ENCODE data around the gene PSME1. TPM values are rescaled to one million over a fixed set of nuclear protein-coding genes. Genes with fewer than 3 reads are reported as not detected.

PSME1 gene
- total and polyA plus RNA-seq, 10 of the 15 experiments (the other 5 are each of a cell fraction or from before 2014, with no cell fraction given): 250 to 1,378 (median 412) TPM

- intact Hi-C loops (cut with micrococcal nuclease; ENCODE audit: unreplicated experiment): no loop called here
- no peak for DNase-seq (ENCODE audit: low read depth, low spot score)
- peak overlapping the region; percentile 68 for H3K4me2 ChIP-seq (ENCODE audit: control insufficient read depth, insufficient read depth)
- H3K9ac ChIP-seq (ENCODE audit: control insufficient read depth, insufficient read depth, low read length): peak overlapping the region; percentile 69; the same call in 1 of the 2 replicates
- H3K79me2 ChIP-seq (ENCODE audit: control insufficient read depth, insufficient read depth, low read length): peaks cover 6% of the 10 kb centered on the region
- in situ Hi-C loops (cut with MboI): no loop called here
- no peak overlapping the region for H2AFZ ChIP-seq (ENCODE audit: control insufficient read depth, low read depth, low read length)
- TF ChIP-seq POLR2A (IDR thresholded peaks at IDR 0.05; ENCODE audit: low read depth, low read length) (peak; percentile 42), MLLT1 (IDR thresholded peaks at IDR 0.05) (peak; percentile 91), FOXK2 (IDR thresholded peaks at IDR 0.05) (no peak), POLR2AphosphoS5 (IDR thresholded peaks at IDR 0.05; ENCODE audit: low read length) (peak; percentile 55), STAT1 (conservative IDR thresholded peaks at IDR 0.05) (no peak), CHD2 (IDR thresholded peaks at IDR 0.05; ENCODE audit: borderline replicate concordance, low read depth, low read length) (no peak)
- ChIA-PET SMC1A (ENCODE audit: uncharacterized antibody, unreplicated experiment) (interaction anchor here (1.0 kb wide), 1 partner anchor 11 kb away, joined by 3 read pairs; the partner anchor contains the start of gene IRF9), POLR2A (interaction anchor here (0.6 to 2.8 kb wide), 4 partner anchors 12 to 56 kb away, joined by 3 to 11 read pairs (median 8); partner anchors contain the start of genes IPO4, IRF9 and RNF31), CTCF (interaction anchor here (0.7 to 1.5 kb wide), 4 partner anchors 12 to 98 kb away, joined by 3 to 4 read pairs (median 3); partner anchors contain the start of genes IRF9 and MDP1), RAD21 (ENCODE audit: unreplicated experiment) (no interaction called here)
- no peaks in the 10 kb centered on the region for H4K20me1 ChIP-seq (ENCODE audit: control insufficient read depth, insufficient read depth)
- no peaks in the 10 kb centered on the region for H3K4me1 ChIP-seq (ENCODE audit: control insufficient read depth, insufficient read depth, low read length)
- H3K36me3 ChIP-seq (ENCODE audit: control insufficient read depth in 2 of 2, insufficient read depth in 2 of 2, low read length in 1 of 2): peaks cover 4 to 6% of the 10 kb centered on the region in 2 experiments; a peak in 3 of 4 replicates
- ATAC-seq: no peak
- peak overlapping the region; percentile 62 for H3K4me3 ChIP-seq
- H3K27me3 ChIP-seq (replicated peaks in 1 of 2; ENCODE audit: control insufficient read depth in 2 of 2, insufficient read depth in 2 of 2, low read length in 1 of 2): no peaks in the 10 kb centered on the region
- H3K27ac ChIP-seq (ENCODE audit: control insufficient read depth, insufficient read depth): no peak overlapping the region; the same call in 1 of the 2 replicates
- no peak for FAIRE-seq
- no TSS peak for BruUV-seq (replicated peaks)
- H3K9me3 ChIP-seq (replicated peaks; ENCODE audit: control insufficient read depth, insufficient read depth, low read length): no peaks in the 10 kb centered on the region
- WGBS (ENCODE audit: insufficient coverage, insufficient replicate concordance, low lambda C conversion rate, missing lambda C conversion rate): 87% methylated on average over 20 of the region's 20 CpGs
These were observed 36.9 kb downstream of the PSME1 start for GRCh38 chr14:24172871-24173281.

GRCh38 chr14:24176599-24176998 is 40.6 kb downstream of the PSME1 start:
- ChIA-PET SMC1A (ENCODE audit: uncharacterized antibody, unreplicated experiment) (interaction anchor here (1.0 kb wide), 1 partner anchor 15 kb away, joined by 3 read pairs; the partner anchor contains the start of gene IRF9), POLR2A (interaction anchor here (1.3 kb wide), 1 partner anchor 16 kb away, joined by 4 read pairs; the partner anchor contains the start of gene IRF9)
- H3K4me2 ChIP-seq (ENCODE audit: control insufficient read depth, insufficient read depth): no peak overlapping the region

More at GRCh38 chr14:24176599-24176998, 40.6 kb downstream of the PSME1 start:
- no peaks in the 10 kb centered on the region for H3K9me3 ChIP-seq (replicated peaks; ENCODE audit: control insufficient read depth, insufficient read depth, low read length)
- H3K27ac ChIP-seq (ENCODE audit: control insufficient read depth, insufficient read depth): no peak overlapping the region
- CTCF ChIA-PET: no interaction called here
- H3K27me3 ChIP-seq (replicated peaks in 1 of 2; ENCODE audit: control insufficient read depth in 2 of 2, insufficient read depth in 2 of 2, low read length in 1 of 2): no peaks in the 10 kb centered on the region
- BruUV-seq (replicated peaks): no TSS peak
- in situ Hi-C loops (cut with MboI) (no loop called here), intact Hi-C loops (cut with micrococcal nuclease; ENCODE audit: unreplicated experiment) (no loop called here)
- DNase-seq (ENCODE audit: low read depth, low spot score) (no peak), FAIRE-seq (no peak), ATAC-seq (no peak)
- no peak overlapping the region for H2AFZ ChIP-seq (ENCODE audit: control insufficient read depth, low read depth, low read length)
- peaks cover 11 to 27% of the 10 kb centered on the region in 2 experiments; a peak in 3 of 4 replicates for H3K36me3 ChIP-seq (ENCODE audit: control insufficient read depth in 2 of 2, insufficient read depth in 2 of 2, low read length in 1 of 2)
- no peak for TF ChIP-seq CHD1 (IDR thresholded peaks at IDR 0.05; ENCODE audit: low read depth, low read length)
- no peak for TF ChIP-seq PML (IDR thresholded peaks at IDR 0.05; ENCODE audit: low read length)
- no peak for TF ChIP-seq HDGF (IDR thresholded peaks at IDR 0.05)
- no peaks in the 10 kb centered on the region for H3K4me1 ChIP-seq (ENCODE audit: control insufficient read depth, insufficient read depth, low read length)
- RAD21 ChIA-PET (ENCODE audit: unreplicated experiment): no interaction called here
- no peak overlapping the region for H3K4me3 ChIP-seq
- H3K9ac ChIP-seq (ENCODE audit: control insufficient read depth, insufficient read depth, low read length): no peak overlapping the region
- 88% methylated on average over 5 of the region's 5 CpGs for WGBS (ENCODE audit: insufficient coverage, insufficient replicate concordance, low lambda C conversion rate, missing lambda C conversion rate)
- no peaks in the 10 kb centered on the region for H4K20me1 ChIP-seq (ENCODE audit: control insufficient read depth, insufficient read depth)
- peaks cover 6% of the 10 kb centered on the region for H3K79me2 ChIP-seq (ENCODE audit: control insufficient read depth, insufficient read depth, low read length)
